Thoracic aorta (tissue), 2 donors: ENCODE measurements around the gene WIPF2. TPM values are rescaled to one million over a fixed set of nuclear protein-coding genes. Genes with fewer than 3 reads are reported as not detected.
A peak's percentile ranks its signal among the peaks of the same experiment; 100 is the strongest.
"Not testable (repeated sequence)": the region's sequence is repeated elsewhere in the genome, so short reads cannot be mapped to it uniquely, and the experiment has no call there.

Source experiments
- ATAC-seq: fragments of 150-250 bp; one replicate; pipeline ENCODE4 v1.8.0; 2017; ENCODE audit warnings: low read depth; ENCODE audit not compliant: insufficient number of reproducible peaks, low FRiP score
- DNase-seq: peaks from one replicate; pipeline ENCODE4 v3.0.0-alpha.2; 2020; ENCODE audit warnings: low spot score
- H3K27ac ChIP-seq, 2 donors: fragments of 200-600 bp; sonication (generic); 1 replicate in 1 of 2; 2 replicates in 1 of 2; pipeline ENCODE4 v1.5.1; 2016; ENCODE audit warnings: mild to moderate bottlenecking in 2 of 2, moderate library complexity in 2 of 2
- H3K27me3 ChIP-seq: fragments of 200-600 bp; sonication (generic); replicated peaks from 2 replicates; pipeline ENCODE4 v1.6.0; 2016; ENCODE audit warnings: mild to moderate bottlenecking; ENCODE audit not compliant: insufficient read depth
- H3K36me3 ChIP-seq: fragments of 200-600 bp; sonication (generic); one replicate; pipeline ENCODE4 v1.5.1; 2016
- H3K4me1 ChIP-seq, 2 donors: fragments of 200-600 bp; sonication (generic); 1 replicate in 1 of 2; 2 replicates in 1 of 2; pipeline versions ENCODE4 v1.5.1 to v1.6.0; 2016; ENCODE audit warnings: low read depth in 2 of 2, mild to moderate bottlenecking in 1 of 2; ENCODE audit not compliant: control insufficient read depth in 1 of 2
- H3K4me3 ChIP-seq: fragments of 200-600 bp; sonication (generic); 2 replicates; pipeline ENCODE4 v1.5.1; 2016; ENCODE audit warnings: mild to moderate bottlenecking
- H3K9me3 ChIP-seq: fragments of 200-600 bp; sonication (generic); 2 replicates; pipeline ENCODE4 v1.5.1; 2016
- total RNA-seq, 2 donors: library from RNA; depleted of rRNA; stranded (reverse); fragments of >200 nt; gene quantifications; one replicate each; pipeline versions ENCODE4 v1.1.0 to v1.2.3, GENCODE V29; 2016
- TF ChIP-seq, protein P1 (sequence below): fragments of 200-600 bp; sonication (generic); IDR thresholded peaks from one replicate; pipeline ENCODE4 v1.5.1; 2019; ENCODE audit warnings: antibody characterized with exemption

Gene WIPF2
- total RNA-seq, 2 donors from 2014 or later = 8.9 to 14.0 TPM

DNA sequence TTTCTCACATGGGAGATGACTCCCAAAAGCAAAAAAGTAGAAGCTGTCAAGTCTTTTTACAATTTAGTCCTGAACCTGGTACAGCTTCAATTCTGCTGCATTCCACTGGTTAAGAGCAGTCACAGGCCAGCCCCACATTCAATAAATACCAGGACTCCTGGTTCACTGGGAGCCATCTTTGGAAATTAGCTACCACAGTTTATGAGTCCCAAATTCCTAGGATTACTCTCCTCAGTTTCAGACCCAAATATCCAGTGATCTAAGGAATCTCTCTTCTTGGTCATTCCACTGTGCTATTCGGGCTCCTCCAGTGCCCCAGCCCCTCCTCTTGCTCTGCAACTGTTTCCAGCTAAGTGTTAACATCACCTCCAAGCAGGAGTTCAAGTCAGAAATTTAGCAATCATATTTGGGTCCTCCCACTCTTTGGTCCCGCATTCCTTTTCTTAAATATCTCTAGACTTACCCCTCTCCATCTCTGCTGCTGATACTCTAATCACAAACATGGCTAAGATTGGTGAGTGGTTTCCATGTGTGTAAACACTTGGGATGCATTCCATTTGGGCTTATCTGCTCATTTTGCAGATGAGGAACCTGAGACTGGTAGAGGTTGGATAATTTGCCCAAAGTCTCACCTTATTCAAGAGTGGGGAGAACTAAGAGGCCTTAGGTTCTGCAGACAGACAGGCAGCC, 9.6 kb upstream of the WIPF2 start:
- no peak overlapping the region for H3K4me3 ChIP-seq
- no peak overlapping the region for H3K27ac ChIP-seq
- TF ChIP-seq, protein P1, sequence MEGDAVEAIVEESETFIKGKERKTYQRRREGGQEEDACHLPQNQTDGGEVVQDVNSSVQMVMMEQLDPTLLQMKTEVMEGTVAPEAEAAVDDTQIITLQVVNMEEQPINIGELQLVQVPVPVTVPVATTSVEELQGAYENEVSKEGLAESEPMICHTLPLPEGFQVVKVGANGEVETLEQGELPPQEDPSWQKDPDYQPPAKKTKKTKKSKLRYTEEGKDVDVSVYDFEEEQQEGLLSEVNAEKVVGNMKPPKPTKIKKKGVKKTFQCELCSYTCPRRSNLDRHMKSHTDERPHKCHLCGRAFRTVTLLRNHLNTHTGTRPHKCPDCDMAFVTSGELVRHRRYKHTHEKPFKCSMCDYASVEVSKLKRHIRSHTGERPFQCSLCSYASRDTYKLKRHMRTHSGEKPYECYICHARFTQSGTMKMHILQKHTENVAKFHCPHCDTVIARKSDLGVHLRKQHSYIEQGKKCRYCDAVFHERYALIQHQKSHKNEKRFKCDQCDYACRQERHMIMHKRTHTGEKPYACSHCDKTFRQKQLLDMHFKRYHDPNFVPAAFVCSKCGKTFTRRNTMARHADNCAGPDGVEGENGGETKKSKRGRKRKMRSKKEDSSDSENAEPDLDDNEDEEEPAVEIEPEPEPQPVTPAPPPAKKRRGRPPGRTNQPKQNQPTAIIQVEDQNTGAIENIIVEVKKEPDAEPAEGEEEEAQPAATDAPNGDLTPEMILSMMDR = no peak
- no peak for DNase-seq
- no peaks in the 10 kb centered on the region for H3K9me3 ChIP-seq
- no peaks in the 10 kb centered on the region for H3K27me3 ChIP-seq
- no peak for ATAC-seq
- no peaks in the 10 kb centered on the region for H3K4me1 ChIP-seq
- no peaks in the 10 kb centered on the region for H3K36me3 ChIP-seq

- not testable (repeated sequence) for H3K9me3 ChIP-seq, H3K4me3 ChIP-seq, H3K4me1 ChIP-seq, DNase-seq, H3K36me3 ChIP-seq, H3K27ac ChIP-seq, ATAC-seq, H3K27me3 ChIP-seq
Observed at GRCh38 chr17:40213914-40214313, 5.2 kb upstream of the WIPF2 start.

- H3K4me1 ChIP-seq = peaks cover 5 to 19% of the 10 kb centered on the region in 2 donors
- no peak for DNase-seq
- peak overlapping the region; percentile 88 for H3K4me3 ChIP-seq
- no peaks in the 10 kb centered on the region for H3K36me3 ChIP-seq
- H3K9me3 ChIP-seq = no peaks in the 10 kb centered on the region
- peak overlapping the region; percentile 81 to 88 for H3K27ac ChIP-seq
- no peak for ATAC-seq
- no peaks in the 10 kb centered on the region for H3K27me3 ChIP-seq
- TF ChIP-seq, protein P1 = no peak
Observed at GRCh38 chr17:40218006-40218739, 931 bp upstream of the WIPF2 start.

- peak overlapping the region; percentile 81 to 88 for H3K27ac ChIP-seq
- DNase-seq (peak; percentile 4), ATAC-seq (peak; percentile 33)
- no peaks in the 10 kb centered on the region for H3K9me3 ChIP-seq
- no peaks in the 10 kb centered on the region for H3K36me3 ChIP-seq
- H3K4me1 ChIP-seq = peaks cover 5 to 24% of the 10 kb centered on the region in 2 donors
- TF ChIP-seq, protein P1 = no peak
- H3K27me3 ChIP-seq = no peaks in the 10 kb centered on the region
- H3K4me3 ChIP-seq = peak overlapping the region; percentile 88
Observed at GRCh38 chr17:40219594-40220338, 662 bp downstream of the WIPF2 start.

DNA sequence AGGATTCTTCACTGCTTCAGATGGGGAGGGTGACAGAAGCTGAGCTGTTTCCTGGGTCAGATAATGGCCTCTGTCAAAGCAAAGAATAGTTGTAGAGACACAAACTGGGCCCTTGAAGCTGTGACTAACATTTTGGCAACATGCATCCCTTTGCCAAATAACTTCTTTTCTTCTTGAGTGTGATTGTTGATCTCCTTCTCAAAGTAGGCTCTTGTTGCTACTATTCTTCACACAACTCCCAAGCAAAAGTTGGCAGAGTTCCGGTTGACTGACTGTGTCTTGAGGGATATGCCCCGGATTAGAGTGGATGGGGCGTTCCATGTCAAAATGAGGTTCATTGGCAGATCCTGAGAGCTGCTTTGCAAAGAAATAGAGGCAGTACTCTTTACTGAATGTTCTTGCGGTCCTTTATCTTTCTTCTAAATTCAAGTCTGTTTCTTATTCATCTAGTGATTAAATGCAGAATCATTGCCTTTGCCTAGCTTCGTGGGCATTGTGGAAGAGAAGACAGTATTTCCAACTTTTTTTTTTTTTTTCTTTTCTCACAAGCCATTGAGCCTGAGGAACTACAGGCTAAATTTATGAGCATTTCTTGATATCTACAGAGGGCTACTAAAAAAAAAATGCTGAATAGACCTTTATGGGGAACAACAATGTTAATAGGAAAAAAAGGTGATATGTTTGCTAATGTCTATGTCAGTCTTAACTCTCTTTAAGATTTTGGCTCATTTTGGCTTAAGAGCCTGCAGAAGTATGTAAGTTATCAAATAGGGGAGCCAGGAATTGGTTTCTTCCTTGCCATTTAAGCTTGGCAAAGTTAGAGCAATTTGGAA, 5.8 kb downstream of the WIPF2 start:
- DNase-seq = peak; percentile 9

DNA sequence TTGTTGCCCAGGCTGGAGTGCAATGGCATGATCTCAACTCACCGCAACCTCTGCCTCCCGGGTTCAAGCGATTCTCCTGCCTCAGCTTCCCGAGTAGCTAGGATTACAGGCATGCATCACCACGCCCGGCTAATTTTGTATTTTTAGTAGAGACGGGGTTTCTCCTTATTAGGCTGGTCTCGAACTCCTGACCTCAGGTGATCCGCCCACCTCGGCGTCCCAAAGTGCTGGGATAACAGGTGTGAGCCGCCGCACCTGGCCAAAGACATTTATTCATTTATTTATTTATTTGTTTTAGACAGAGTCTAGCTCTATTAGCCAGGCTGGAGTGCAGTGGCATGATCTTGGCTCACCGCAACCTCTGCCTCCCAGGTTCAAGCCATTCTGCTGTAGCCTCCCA, 10.0 kb downstream of the WIPF2 start:
- peaks cover 11% of the 10 kb centered on the region for H3K36me3 ChIP-seq
- DNase-seq, H3K4me3 ChIP-seq, H3K27me3 ChIP-seq, H3K27ac ChIP-seq, ATAC-seq, H3K9me3 ChIP-seq: not testable (repeated sequence)
- peaks cover 0 to 17% of the 10 kb centered on the region in 2 donors for H3K4me1 ChIP-seq

More for the DNA sequence above, 5.8 kb downstream of the WIPF2 start:
- peaks cover 5 to 30% of the 10 kb centered on the region in 2 donors for H3K4me1 ChIP-seq
- H3K27me3 ChIP-seq = no peaks in the 10 kb centered on the region
- no peak for ATAC-seq
- H3K27ac ChIP-seq = peak overlapping the region; percentile 26 to 61
- H3K4me3 ChIP-seq = no peak overlapping the region
- H3K36me3 ChIP-seq = no peaks in the 10 kb centered on the region
- no peaks in the 10 kb centered on the region for H3K9me3 ChIP-seq
- TF ChIP-seq, protein P1 = no peak
